Muscle layer of colon (tissue), 2 donors: ENCODE data around the gene TENT5C.

ENCODE experiments used
- H3K27ac ChIP-seq: one replicate; pipeline ENCODE4 v1.7.0; 2013; ENCODE audit warnings: low read depth, mild to moderate bottlenecking, low read length, moderate library complexity
- H3K27me3 ChIP-seq, 2 donors: one replicate each; pipeline ENCODE4 v1.7.0; 2013; ENCODE audit warnings: low read length in 2 of 2, mild to moderate bottlenecking in 2 of 2; ENCODE audit not compliant: insufficient read depth in 2 of 2, control insufficient read depth in 1 of 2
- H3K36me3 ChIP-seq: one replicate; pipeline ENCODE4 v1.7.0; 2013; ENCODE audit warnings: mild to moderate bottlenecking, low read length; ENCODE audit not compliant: insufficient read depth
- H3K4me1 ChIP-seq: one replicate; pipeline ENCODE4 v1.7.0; 2013; ENCODE audit warnings: mild to moderate bottlenecking, low read length; ENCODE audit not compliant: insufficient read depth
- H3K4me3 ChIP-seq, 2 donors: one replicate each; pipeline ENCODE4 v1.7.0; 2013; ENCODE audit warnings: low read length in 2 of 2, low read depth in 1 of 2, mild to moderate bottlenecking in 1 of 2, moderate library complexity in 1 of 2
- H3K9ac ChIP-seq: one replicate; pipeline ENCODE4 v1.7.0; 2013; ENCODE audit warnings: low read length
- H3K9me3 ChIP-seq: one replicate; pipeline ENCODE4 v1.7.0; 2013; ENCODE audit warnings: mild to moderate bottlenecking, low read length
- donor health status: abdominal sarcoma.
- donor health status: Adenocarcinoma of cecum.

The TENT5C gene

DNA sequence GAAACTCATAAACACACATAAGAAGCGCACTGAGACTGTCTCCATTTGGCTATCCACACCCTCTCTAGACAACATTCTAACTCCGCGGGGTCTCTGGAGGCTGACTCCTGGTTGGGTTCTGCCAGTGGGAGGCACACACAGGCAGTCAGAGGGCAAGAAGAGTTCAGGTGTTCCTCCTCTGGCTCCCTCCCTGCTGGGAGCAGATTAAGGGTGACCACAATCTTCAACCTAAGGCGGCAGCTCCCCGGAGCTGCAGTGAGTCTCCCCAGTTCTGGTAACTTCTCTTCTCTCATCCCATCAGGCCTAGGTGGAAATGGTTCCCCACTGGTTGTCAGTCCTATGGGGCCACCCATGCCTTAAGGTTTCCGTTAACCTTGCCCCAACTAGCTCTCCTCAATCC is 7.4 kb upstream of the TENT5C start:
- Histone ChIP-seq H3K27ac (no peak overlapping the region), H3K9ac (no peak overlapping the region), H3K9me3 (no peaks in the 10 kb centered on the region), H3K27me3 (no peaks in the 10 kb centered on the region), H3K4me3 (no peak overlapping the region), H3K36me3 (no peaks in the 10 kb centered on the region), H3K4me1 (no peaks in the 10 kb centered on the region)

DNA sequence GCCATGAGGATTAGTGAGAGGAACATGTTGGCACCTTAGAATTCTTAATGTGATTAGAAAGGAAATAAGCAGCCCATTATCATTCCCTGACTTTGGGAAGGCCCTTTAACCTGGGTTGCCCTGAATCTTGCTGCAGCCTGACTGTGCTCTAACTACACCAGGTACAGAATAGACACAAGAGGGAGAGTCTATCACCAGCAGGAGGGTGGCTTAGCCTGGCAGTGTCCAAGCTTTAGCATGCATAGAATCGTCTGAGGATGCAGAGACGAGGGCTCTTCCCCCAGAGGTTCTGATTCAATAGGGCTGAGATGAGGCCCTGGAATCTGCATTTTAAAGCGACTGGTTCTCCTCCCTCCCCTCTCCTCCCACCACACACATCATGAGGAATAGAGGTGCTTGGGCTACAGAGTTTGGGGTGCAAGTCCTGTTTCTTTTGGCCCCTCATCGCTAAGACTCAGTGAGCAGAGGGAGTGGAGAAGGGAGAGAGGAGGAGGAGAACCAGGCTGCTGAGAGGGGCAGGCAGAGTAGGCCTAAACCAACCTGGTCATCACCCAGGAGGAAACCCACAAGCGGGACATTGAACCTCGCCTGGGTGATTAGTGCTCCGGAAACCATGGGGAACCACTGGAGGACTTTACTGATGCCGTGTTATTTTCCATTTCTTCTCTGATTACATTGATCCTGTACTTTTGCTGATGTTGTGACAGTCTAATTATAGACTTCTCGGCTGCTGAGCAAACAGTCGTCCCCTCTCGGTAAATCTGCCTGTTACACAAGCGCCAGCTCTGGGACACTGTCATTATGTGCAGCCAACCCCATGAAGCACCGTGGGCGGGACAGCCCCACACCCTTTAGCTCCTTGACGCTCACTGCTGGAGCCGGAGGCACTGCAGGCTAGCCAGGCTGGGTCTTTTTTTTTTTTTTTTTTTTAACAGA is 6.3 kb upstream of the TENT5C start:
- H3K4me1 ChIP-seq, result no peaks in the 10 kb centered on the region
- no peak overlapping the region for H3K27ac ChIP-seq
- H3K27me3 ChIP-seq, result no peaks in the 10 kb centered on the region
- no peak overlapping the region for H3K4me3 ChIP-seq
- no peak overlapping the region for H3K9ac ChIP-seq
- no peaks in the 10 kb centered on the region for H3K9me3 ChIP-seq
- no peaks in the 10 kb centered on the region for H3K36me3 ChIP-seq

DNA sequence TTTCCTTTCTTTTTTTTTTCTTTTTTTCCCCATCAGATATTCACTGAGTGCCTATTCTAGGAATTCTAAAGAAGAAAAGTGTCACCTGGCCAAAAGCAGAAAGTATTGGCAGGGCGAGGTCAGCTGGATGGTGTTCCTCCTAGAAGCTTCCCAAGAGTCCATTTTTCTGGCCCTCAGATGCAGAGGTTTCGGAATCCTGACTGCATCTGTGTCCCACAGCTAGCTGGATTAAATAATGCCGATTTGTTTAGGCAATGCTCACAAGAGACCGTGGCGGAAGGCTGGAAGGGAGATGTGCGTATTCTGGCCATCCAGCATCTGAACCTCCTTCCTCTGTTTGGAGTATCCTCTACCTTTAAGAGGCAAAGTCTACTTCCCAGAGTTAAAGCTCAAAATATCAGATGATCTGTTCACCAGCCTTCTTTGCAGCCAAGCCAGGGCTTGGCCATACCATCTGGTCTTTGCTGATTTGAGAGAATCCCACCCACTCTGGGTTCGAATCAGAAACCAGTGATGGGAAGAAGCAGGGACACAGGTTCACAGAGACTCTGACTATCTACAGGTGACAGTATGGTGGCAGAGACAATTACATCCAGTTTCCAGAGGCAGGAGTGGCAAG is 5.4 kb upstream of the TENT5C start:
- no peak overlapping the region for H3K4me3 ChIP-seq
- H3K9me3 ChIP-seq, result no peaks in the 10 kb centered on the region
- no peak overlapping the region for H3K9ac ChIP-seq
- no peaks in the 10 kb centered on the region for H3K27me3 ChIP-seq
- H3K4me1 ChIP-seq, result peaks cover 4% of the 10 kb centered on the region
- H3K27ac ChIP-seq, result no peak overlapping the region
- no peaks in the 10 kb centered on the region for H3K36me3 ChIP-seq

DNA sequence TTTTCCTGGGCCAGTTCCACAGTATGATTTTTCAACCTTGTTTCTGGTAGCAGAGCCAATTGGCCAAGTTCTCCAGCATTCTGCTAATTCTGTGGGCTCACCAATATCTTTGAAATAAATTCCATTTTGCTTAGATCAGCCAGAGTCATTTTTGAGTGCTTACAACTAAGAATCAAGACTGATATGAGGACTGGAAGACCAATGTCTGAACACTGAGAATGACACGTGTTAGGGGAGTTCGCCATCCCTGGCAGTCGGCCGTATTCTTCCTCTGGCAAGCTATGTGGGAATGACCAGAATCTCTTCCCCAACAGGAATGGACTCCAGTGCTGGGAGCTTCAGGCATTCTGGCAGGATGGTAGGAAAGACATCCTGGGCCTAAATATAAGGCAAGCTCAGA is 4.9 kb upstream of the TENT5C start:
- H3K4me3 ChIP-seq, result no peak overlapping the region
- peaks cover 4% of the 10 kb centered on the region for H3K4me1 ChIP-seq
- H3K9ac ChIP-seq, result no peak overlapping the region
- H3K27ac ChIP-seq, result no peak overlapping the region
- H3K27me3 ChIP-seq, result no peaks in the 10 kb centered on the region
- no peaks in the 10 kb centered on the region for H3K9me3 ChIP-seq
- no peaks in the 10 kb centered on the region for H3K36me3 ChIP-seq

DNA sequence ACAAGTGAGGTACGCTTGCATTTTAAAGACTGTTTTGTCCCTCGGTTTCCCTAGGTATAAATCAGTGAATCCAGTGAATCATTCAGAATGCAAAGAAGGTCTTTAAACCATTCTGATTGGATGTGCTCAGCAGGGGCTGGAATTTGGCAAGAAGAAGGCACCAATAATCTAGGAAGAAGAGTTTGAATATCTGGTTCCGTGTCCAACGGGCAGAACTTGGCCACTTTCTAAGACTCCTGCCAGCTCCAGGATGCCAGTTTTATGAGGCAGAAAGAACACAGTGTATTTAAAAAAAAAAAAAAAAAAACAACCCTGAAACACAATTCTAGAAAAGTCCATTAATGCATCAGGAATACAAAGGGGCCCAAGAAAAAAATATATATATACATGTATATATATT is 3.0 kb upstream of the TENT5C start:
- Histone ChIP-seq H3K4me1 (peaks cover 14% of the 10 kb centered on the region), H3K27me3 (no peaks in the 10 kb centered on the region)

DNA sequence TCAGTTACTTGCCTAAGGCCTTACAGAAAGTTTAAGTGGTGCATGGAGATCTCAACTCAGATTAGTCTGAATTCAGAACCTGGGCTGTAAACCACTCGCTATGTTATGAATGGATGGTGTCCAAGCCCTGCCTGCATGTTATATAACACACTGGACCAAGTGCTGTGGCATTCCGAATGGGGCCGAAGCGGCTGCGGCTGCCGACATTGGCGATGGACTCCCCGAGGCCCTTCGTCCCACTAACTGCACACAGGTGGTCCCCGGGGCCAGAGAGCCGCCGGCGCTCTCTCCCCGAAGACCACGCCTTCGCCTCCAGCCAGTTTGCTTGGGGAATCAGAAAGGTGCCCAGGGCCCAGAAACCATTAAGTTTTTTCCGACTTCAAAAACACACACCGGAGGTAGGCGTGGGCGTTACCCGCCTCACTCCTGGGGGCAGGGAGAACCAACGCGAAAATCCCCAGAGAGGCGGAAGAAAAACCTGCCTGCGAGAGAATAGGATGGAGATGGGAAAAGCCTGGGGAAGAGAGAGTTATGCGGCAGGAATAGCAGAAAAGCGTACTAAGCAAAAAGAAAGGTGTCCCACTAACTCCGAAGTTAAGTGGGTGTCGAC is 579 bp upstream of the TENT5C start:
- H3K9ac ChIP-seq, result peak overlapping the region; percentile 85
- peaks cover 27% of the 10 kb centered on the region for H3K4me1 ChIP-seq

More for the DNA sequence above, 3.0 kb upstream of the TENT5C start:
- Histone ChIP-seq H3K9ac (no peak overlapping the region), H3K27ac (no peak overlapping the region), H3K36me3 (no peaks in the 10 kb centered on the region), H3K4me3 (no peak overlapping the region), H3K9me3 (no peaks in the 10 kb centered on the region)

DNA sequence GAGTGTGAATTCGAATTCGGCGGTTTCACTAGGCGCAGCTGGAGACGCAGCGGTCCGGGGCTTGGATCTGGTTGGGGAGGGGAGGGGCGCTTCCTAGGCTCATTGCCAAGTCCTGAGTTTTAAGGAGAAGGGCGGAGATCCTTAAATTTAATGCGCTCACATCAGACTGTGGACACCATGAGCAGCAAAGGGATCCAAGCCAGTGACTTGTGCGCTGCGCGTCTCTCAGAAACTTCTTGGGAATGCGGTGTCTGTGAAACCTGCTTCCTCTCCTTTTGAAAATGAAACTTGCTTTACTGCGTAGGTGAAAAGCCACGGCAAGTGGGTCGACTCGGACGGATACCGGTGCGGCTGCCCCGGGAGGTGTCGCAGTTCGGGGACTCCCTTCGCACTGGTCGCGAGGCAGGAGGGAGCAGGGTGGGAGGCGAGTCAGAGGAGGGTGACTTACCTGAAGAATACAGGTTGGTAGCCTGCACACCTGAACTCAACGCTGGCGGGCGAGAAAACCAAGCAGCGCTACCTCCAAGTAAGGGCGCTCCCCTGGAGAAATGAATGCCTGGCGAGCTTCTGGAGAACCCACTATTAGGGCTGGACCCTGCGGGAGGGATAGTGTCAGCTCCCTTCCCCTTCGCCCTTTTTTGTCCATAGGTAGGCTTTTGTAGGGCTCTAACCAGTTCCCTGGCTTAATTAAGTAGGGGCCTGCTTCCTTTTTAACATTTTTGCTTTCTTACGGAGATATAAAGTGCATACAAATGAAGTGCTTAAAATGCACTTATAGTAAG is 992 bp downstream of the TENT5C start:
- Histone ChIP-seq H3K4me1 (peaks cover 27% of the 10 kb centered on the region), H3K4me3 (peak overlapping the region; percentile 84 to 91), H3K27ac (peak overlapping the region; percentile 50), H3K36me3 (no peaks in the 10 kb centered on the region), H3K9me3 (no peaks in the 10 kb centered on the region), H3K9ac (peak overlapping the region; percentile 45), H3K27me3 (no peaks in the 10 kb centered on the region)

More for the DNA sequence above, 579 bp upstream of the TENT5C start:
- Histone ChIP-seq H3K27me3 (no peaks in the 10 kb centered on the region), H3K4me3 (peak overlapping the region; percentile 97 to 99), H3K27ac (peak overlapping the region; percentile 92), H3K9me3 (no peaks in the 10 kb centered on the region), H3K36me3 (no peaks in the 10 kb centered on the region)

DNA sequence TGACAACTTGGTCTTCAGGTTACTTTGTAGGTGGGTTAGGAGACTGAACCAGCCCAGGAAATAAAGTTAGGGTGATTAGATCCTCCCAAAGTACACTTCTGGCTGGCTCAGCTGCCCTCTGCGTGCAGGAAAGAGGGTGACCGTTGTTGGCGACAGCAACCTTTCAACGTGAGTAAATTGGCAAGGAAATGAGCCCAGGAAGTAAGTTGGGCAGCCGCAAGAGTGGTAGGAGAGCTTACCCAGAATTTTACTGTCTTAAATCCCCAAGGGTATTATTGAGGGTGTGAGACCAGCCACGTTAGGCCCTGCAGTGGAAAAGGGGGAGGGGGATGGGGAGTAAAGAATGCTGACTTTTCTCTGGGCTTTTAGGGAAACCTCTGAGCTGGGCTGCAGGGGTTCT is 1.6 kb downstream of the TENT5C start:
- Histone ChIP-seq H3K27me3 (no peaks in the 10 kb centered on the region), H3K4me1 (peaks cover 29% of the 10 kb centered on the region), H3K9me3 (no peaks in the 10 kb centered on the region), H3K9ac (peak overlapping the region; percentile 45), H3K36me3 (no peaks in the 10 kb centered on the region), H3K27ac (peak overlapping the region; percentile 1), H3K4me3 (peak overlapping the region in 1 of 2 donors; percentile 91)

DNA sequence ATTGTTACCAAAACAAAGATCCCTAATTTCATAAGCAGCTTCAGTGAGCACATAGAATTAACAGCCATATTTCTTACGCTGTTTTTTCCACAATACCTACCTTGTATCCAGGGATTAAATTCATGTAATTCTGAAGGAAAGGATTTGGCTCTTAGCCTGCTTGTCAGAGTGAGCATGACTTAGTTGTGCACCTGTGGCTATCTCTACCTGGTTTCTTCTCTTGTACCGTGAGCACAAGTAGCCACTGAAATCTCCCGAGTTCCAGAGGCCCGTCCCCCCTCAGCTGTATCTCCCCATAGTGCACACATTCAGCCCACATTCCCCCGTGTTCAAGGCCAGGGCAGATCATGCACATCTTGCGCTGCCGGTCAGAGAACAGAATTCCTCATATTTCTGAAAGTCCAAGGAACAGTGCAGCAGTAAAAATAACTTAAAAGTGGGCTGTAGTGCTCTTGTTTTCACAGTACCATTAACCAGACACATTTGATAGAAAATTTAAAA is 2.3 kb downstream of the TENT5C start:
- H3K36me3 ChIP-seq, result no peaks in the 10 kb centered on the region
- H3K9ac ChIP-seq, result no peak overlapping the region
- peaks cover 36% of the 10 kb centered on the region for H3K4me1 ChIP-seq
- H3K4me3 ChIP-seq, result no peak overlapping the region
- no peak overlapping the region for H3K27ac ChIP-seq
- no peaks in the 10 kb centered on the region for H3K9me3 ChIP-seq
- H3K27me3 ChIP-seq, result no peaks in the 10 kb centered on the region

DNA sequence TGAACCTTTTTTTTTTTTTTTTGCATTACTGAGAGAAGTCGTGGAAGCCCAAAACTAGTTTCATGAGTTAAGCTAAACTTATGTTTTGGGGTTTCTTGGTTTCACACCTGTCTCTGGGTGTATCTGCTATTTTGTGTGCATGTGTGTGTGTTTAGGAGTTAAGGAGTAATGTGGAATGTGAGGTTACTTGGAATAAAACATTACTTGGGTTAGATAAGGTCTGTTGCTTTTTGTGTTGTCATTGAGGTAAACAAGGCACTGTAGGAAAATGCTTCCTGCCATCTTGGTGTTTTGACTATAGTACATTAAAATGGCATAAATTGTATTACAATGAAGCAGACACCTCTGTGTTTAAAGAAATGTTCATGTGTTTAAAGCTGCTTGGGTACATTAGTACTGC is 2.9 kb downstream of the TENT5C start:
- H3K9me3 ChIP-seq, result no peaks in the 10 kb centered on the region
- H3K9ac ChIP-seq, result no peak overlapping the region
- no peaks in the 10 kb centered on the region for H3K36me3 ChIP-seq
- peaks cover 42% of the 10 kb centered on the region for H3K4me1 ChIP-seq
- H3K4me3 ChIP-seq, result no peak overlapping the region
- H3K27me3 ChIP-seq, result no peaks in the 10 kb centered on the region
- H3K27ac ChIP-seq, result no peak overlapping the region

DNA sequence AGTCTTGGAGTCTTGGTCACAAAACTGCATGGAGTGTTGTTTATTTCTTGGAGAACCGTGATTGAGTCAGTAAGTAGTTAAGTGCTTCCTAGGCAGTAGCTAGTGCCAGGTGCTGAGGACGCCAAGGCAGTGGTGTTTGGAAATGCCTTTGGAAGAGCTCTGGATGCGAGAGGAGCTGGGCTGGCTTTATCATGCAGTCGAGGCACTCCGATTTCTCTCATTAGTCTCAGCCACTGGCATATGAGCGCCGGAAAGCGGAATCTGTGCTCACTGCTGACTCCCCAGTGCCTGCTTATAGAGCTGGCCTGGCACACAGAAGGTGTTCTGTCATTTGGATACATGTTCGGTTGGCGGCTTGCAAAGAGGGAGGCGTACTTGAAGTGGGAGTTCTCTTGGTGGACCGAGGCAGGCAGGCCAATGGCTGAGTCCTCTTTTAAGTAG is 3.6 kb downstream of the TENT5C start:
- Histone ChIP-seq H3K4me3 (no peak overlapping the region), H3K4me1 (peaks cover 49% of the 10 kb centered on the region), H3K27ac (peak overlapping the region; percentile 4), H3K36me3 (no peaks in the 10 kb centered on the region), H3K9ac (no peak overlapping the region), H3K27me3 (no peaks in the 10 kb centered on the region), H3K9me3 (no peaks in the 10 kb centered on the region)
